SHP77 (cell line): ENCODE measurements around the gene PRKAA2.

Experiments used
- DNase-seq, 2 experiments: peaks; one replicate each; lab custom pipeline; 2025; lab: John Stamatoyannopoulos, UW

PRKAA2 gene

DNA sequence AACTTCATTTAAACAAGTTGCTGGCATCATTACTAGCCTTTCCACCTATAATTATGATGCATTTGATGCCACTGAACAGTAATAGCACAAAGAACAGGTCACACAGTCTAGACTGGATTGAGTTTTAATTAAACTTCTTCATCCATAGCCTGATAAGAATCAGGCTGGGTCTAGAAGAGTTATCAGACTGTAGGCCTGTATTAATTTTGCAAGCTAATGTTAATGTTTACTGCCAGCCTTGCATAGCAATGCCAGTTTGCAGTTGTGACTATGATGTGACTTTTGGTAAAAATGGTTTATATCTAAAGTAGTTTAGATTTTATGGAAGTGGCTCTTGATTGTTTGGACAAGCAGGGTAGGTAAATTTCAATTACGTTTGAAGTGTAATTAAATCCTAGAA is 68.0 kb downstream of the PRKAA2 start:
- DNase-seq = no peak

DNA sequence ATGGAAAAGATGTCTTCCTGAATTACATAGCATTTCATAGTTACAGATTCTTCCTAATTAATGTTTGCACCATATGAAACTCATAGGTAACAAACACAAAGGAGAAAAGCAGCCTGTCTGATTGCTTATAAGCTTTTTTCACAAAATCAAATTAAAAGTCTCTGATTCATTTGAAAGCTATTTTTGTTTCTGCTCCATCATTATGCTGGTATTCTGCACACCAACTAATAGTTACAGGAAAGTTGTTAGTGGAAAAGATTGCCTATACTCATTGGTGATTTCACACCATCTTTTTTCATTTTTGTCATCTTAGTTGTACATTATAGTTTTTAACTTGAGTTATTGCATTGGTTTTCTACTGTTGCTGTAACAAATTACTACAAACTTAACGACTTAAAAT is 70.0 kb downstream of the PRKAA2 start:
- no peak for DNase-seq

DNA sequence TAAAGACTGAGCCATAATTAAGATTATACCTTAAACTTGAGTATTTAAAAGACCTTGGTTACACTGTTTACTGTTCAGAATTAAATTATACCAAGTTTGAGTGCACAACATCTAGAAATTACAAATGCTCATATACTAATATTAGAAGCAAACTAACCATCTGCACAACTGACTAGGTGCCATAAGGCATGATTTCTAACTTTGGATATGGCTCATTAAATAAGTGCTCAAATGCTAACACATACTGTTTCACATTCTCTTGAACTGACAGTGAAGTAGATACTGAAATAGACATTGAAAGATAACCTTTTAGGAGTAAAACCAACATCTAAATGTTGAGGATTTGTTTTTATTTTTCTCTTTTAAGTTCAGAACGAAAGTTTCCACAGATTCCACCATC is 74.1 kb downstream of the PRKAA2 start:
- DNase-seq = no peak

DNA sequence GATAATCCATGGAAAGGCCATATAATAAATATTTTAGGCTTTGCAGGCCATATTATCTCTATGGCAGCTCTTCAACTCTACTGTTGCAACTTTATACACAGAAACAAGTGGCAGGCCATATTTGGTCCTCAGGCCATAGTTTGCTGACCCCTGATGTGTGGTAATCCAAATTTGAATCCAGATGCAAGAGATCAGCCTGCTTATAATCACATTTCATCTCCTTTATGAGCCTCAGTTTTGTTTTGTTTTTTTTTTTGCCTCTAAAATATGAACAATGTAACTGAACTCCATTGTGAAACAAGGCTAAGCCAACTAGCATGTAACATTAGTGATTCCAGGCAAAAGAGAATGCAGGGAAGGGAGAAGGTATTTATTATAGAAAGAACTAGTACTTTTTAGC is 81.6 kb downstream of the PRKAA2 start:
- DNase-seq = no peak

DNA sequence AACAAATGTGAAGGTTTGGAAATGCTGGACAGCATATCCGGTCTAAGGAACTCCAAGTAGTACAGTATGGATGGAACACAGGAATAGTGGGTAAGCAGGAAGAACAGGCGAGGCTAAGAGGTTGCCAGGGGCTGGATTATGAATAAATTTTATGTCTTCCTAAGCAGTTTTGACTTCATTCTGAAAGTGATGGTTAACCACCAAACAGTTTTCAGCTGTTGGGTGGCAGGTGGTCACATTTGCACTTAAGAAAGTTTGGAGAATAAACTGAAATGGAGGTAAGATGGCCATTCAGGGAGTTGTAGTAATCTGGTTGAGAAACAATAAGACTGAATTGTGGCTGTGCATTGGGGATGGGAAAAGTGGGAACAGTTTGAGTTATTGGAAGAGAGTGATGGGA is 83.8 kb downstream of the PRKAA2 start:
- no peak for DNase-seq

DNA sequence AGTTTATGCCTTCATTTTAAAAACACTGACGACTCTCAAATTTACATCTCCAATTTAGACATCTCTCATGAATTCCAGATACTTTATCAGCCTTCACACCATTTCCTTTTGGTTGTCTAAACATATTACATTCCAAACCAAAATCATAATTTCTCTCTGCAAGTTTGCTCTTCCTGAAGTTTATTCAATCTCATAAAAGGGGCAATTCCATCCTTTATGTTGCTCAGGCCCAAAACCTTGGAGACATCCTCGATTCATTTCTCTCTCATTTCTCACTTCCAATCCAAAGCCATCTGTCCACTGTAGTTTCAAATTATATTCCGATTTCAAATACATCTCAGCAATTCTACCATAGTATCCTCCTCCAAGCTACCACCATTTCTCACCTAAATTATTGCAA is 100.1 kb downstream of the PRKAA2 start:
- no peak for DNase-seq

DNA sequence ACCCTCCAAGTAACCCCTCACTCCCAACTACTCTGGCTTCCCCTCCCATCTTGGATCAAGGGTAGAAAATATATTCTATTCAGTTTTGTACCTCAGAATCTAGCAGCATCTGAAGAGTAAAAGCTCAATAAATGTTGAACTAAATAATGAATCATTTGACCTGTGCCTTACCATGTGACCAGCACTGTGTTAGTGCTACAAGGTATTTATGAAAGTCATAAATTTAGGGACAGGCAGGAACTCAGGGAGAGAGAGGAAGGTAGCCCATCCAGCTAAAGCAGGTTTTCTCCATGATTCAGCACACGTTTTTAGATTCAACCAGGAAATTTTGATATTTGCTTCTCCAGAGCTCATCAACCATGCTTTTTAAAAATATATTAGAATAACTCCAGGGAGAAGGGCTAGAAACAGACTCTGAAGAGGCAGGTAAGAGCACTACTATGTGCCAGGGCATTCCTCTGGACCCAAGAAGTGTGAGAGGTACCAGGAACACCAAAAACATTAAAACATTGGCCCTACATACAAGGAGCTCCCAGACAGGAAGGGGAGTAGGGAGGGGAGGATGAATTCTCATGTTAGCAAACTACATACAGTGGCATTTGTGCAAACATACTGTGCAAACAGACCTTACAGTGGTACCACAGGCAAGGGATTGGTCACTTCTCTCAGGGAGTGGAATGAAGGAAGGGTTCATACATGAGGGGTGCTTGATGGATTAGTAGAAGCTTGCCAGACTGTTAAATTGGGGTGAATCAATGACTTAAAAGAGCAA is 109.8 kb downstream of the PRKAA2 start:
- DNase-seq = peak in 1 of 2 experiments; percentile 26

DNA sequence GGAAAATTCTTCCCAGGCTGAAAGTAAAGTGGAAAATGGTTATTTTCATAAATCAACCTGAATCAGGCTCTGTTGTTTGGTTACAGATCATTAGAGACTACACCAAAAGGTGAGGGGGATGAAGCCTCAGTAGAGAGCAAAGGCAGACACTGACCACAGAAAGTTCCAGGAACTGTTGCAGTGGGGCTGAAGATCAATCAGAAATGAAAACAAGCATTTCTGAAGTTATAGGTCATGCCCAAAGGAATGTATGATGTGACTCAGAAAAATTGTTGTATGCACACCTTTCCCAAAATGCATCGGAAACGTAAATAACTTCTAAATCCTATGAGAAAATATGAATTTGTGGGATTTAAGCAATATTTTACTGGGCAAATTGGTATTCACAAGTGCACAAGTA is 110.8 kb downstream of the PRKAA2 start:
- DNase-seq = no peak

DNA sequence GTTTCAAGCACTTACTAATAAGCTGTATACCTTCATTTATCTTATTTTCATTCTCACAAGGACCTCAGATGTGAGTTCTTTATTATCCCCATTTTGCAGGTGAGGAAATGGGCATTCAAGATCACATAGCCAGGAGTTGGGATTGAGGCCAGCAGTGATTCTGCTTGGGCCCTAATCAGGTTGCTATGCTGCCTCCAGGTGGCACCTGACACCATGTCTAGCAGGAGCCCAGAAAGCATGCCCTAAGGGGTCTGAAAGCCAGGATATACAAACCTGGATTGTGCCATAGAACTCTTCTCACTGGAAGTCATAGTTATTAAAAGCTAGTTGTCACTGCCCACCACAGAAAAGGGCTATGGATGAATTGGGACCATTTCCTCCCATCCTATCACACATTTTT is 113.0 kb downstream of the PRKAA2 start:
- DNase-seq = peak in 1 of 2 experiments; percentile 25

DNA sequence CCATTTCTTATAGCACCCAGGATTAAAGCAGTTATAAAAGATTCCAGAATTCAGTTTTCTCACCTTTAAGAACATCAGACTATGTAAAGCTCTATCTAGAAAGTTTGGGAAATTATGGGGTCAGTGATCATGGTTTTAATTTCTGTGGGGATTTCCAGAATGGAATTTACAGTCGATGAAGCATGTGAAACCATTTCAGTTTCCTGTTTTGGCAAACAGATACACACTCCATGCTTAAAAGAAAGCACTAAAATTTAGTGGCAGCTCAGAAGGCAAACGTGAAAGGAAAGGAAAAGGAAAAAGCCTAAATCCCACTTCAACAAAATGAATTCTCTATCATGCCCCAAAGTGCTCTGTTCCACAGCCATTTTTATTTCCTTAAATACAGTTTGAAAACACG is 113.7 kb downstream of the PRKAA2 start:
- no peak for DNase-seq
